Esophagus (tissue), 2 donors: ENCODE measurements around the gene RNF144A. TPM values are rescaled to one million over a fixed set of nuclear protein-coding genes. Genes with fewer than 3 reads are reported as not detected.

ENCODE experiments used
- H3K27ac ChIP-seq, 2 donors: one replicate each; pipeline ENCODE4 v1.5.1; 2013; ENCODE audit warnings: low read depth in 2 of 2, mild to moderate bottlenecking in 2 of 2, inconsistent platforms in 1 of 2, low read length in 1 of 2, moderate library complexity in 1 of 2
- H3K27me3 ChIP-seq, 2 donors: one replicate each; pipeline ENCODE4 v1.6.1; 2013; ENCODE audit warnings: low read length in 2 of 2, control low read depth in 1 of 2, mild to moderate bottlenecking in 1 of 2; ENCODE audit not compliant: insufficient read depth in 2 of 2, control insufficient read depth in 1 of 2
- H3K36me3 ChIP-seq, 2 donors: one replicate each; pipeline ENCODE4 v1.6.1; 2013; ENCODE audit warnings: low read length in 1 of 2; ENCODE audit not compliant: control insufficient read depth in 2 of 2, insufficient read depth in 2 of 2
- H3K4me1 ChIP-seq, 2 donors: one replicate each; pipeline ENCODE4 v1.6.1; 2013; ENCODE audit warnings: low read length in 1 of 2; ENCODE audit not compliant: control insufficient read depth in 2 of 2, insufficient read depth in 2 of 2
- H3K4me3 ChIP-seq, 2 donors: one replicate each; pipeline ENCODE4 v1.5.1; 2013; ENCODE audit warnings: low read length in 2 of 2, mild to moderate bottlenecking in 2 of 2, low read depth in 1 of 2, moderate library complexity in 1 of 2
- H3K9me3 ChIP-seq, 2 donors: one replicate each; pipeline ENCODE4 v1.6.1; 2013; ENCODE audit warnings: mild to moderate bottlenecking in 2 of 2, low read depth in 1 of 2, low read length in 1 of 2, moderate library complexity in 1 of 2; ENCODE audit not compliant: control insufficient read depth in 2 of 2, insufficient read depth in 1 of 2
- WGBS, 2 donors: extraction: QIAGEN DNeasy Blood & Tissue Kit; methylation state at CpG; one replicate each; pipeline ENCODE4 v1.1.7; 2013; 5-methylcytosine and 5-hydroxymethylcytosine counted together
- polyA plus RNA-seq, 2 donors: library from polyadenylated mRNA; stranded (reverse); fragments of 200-250 nt; gene quantifications; one replicate each; pipeline ENCODE4 v1.2.3, GENCODE V29; 2013
- donor health status: healthy with polysubstance abuse.
- donor health status: Bipolar disorder and iron deficiency.

Gene RNF144A
- polyA plus RNA-seq, 2 donors: 2.0 to 2.4 TPM

DNA sequence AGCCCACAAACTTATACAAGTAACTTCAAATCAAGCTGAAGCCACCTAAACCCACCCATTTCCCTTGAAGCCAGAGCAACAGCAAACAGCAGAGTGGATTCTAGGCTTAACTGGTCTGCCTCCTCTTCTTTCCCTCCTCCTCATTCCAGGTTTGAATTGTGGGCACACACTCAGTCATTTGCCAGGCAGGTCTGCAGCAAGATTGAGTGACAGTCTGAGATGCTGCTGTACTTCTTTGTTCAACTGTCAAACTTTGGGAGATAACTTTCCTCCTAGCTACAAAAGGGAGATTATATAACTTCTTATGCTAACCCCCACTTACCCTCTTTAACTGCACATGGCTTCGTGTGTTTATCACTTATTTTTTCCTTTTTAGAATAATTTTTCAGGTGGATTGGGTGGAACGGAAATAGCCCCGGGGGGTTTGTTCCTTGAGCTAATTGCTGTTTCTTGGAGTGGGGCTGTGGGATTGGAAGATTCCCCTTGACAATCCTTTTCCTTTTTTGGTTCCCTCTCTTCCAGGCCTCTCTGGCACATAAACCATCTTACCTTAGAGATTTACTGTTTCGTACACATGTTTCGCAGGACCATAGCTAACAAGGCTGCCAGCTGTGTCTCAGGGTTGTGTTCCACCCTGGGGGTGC, 55.0 kb downstream of the RNF144A start:
- Histone ChIP-seq H3K27me3 (no peaks in the 10 kb centered on the region), H3K36me3 (peaks cover 0 to 4% of the 10 kb centered on the region in 2 donors)
- WGBS, 2 donors: 96% methylated on average over 5 of the region's 5 CpGs

DNA sequence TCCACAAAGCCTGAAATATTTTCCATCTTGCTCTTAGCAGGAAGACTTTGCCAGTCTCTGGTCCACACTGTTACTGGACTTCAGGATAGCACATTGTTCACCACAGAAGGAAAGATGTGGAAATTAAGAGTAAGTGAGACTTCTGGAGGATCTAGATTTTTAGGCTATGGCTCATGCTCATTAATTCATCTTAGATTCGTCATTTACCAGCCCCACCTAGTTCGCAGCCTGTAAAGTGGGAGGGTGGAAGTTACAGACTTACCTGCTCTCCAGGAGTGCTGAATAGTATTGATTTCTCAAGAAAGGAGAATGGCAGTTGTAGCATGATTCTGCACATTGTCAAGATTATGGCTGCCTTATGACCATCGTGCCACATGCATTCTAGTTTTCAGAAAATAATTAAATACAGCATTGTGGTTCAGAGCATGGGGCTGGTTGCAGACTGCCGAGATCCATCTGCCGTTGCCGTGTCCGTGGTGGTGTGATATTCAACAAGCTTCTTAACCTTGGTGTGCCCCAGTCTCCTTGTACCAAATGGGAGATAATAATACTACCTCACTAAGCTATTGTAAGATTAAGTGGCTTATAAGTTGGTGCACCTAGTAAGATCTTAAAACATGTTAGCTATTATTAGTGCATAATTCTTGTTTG, 56.8 kb downstream of the RNF144A start:
- no peaks in the 10 kb centered on the region for H3K9me3 ChIP-seq
- H3K27ac ChIP-seq: no peak overlapping the region
- H3K4me3 ChIP-seq: no peak overlapping the region
- no peaks in the 10 kb centered on the region for H3K4me1 ChIP-seq
- H3K36me3 ChIP-seq: peaks cover 0 to 7% of the 10 kb centered on the region in 2 donors
- H3K27me3 ChIP-seq: no peaks in the 10 kb centered on the region
- WGBS, 2 donors: 69 to 77% methylated on average over 7 of the region's 7 CpGs

More for the DNA sequence above, 55.0 kb downstream of the RNF144A start:
- H3K4me1 ChIP-seq: no peaks in the 10 kb centered on the region
- no peak overlapping the region for H3K4me3 ChIP-seq
- H3K27ac ChIP-seq: no peak overlapping the region
- no peaks in the 10 kb centered on the region for H3K9me3 ChIP-seq

DNA sequence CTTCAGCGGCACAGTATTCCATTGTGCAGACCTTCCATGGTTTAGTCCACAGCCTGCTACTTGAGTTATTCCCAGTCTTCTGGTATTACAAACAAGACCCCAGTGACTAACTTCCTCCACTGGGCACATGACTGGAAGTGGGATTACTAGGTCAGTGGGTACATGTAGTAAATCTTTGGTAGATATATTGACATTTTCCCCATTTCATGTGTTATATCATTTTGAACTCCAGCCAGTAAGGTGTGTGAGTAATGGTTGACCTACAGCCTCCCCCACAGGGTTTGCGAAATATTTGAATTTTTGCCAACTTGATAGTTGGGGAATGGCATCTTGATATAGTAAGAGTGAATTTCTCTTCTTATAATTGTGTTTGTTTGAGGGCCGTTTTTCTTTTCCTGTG, 58.8 kb downstream of the RNF144A start:
- peaks cover 0 to 2% of the 10 kb centered on the region in 2 donors for H3K9me3 ChIP-seq
- no peak overlapping the region for H3K4me3 ChIP-seq
- H3K27me3 ChIP-seq: no peaks in the 10 kb centered on the region
- H3K27ac ChIP-seq: no peak overlapping the region
- WGBS, 2 donors: 74 to 77% methylated on average over 3 of the region's 3 CpGs
- no peaks in the 10 kb centered on the region for H3K4me1 ChIP-seq
- H3K36me3 ChIP-seq: peaks cover 0 to 4% of the 10 kb centered on the region in 2 donors

DNA sequence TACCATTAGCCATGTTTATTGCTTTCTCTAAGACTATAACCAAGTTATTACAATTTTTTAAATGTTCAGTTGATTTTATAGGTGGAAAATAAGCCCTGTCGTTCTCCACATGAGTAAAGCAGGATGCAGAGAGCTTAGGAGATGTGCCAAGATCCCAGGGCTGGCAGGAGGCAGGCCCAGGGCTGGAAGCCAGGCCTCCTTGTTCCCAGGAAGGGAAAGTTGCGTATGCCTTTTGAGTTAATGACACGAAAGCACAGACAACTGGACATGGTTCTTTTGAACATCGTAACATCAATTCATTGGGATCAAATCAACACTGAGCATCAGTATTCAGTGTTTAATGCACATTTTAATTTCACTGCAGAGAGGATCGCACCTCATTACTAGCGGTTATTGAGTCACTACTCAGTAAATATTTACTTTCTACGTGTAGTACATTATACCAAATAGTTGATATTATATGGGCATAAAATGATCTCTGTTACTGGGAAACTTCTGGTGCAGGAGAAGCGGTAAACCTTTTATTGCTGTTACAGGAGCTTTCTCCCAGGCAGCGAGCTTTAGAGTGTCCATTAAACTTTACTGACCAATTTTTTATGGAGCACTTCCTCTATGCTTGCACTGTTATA, 60.0 kb downstream of the RNF144A start:
- Histone ChIP-seq H3K36me3 (peaks cover 0 to 4% of the 10 kb centered on the region in 2 donors), H3K4me1 (no peaks in the 10 kb centered on the region), H3K9me3 (peaks cover 0 to 2% of the 10 kb centered on the region in 2 donors), H3K4me3 (no peak overlapping the region), H3K27me3 (no peaks in the 10 kb centered on the region), H3K27ac (no peak overlapping the region)
- 38 to 45% methylated on average over 9 of the region's 9 CpGs for whole genome bisulfite sequencing, 2 donors

DNA sequence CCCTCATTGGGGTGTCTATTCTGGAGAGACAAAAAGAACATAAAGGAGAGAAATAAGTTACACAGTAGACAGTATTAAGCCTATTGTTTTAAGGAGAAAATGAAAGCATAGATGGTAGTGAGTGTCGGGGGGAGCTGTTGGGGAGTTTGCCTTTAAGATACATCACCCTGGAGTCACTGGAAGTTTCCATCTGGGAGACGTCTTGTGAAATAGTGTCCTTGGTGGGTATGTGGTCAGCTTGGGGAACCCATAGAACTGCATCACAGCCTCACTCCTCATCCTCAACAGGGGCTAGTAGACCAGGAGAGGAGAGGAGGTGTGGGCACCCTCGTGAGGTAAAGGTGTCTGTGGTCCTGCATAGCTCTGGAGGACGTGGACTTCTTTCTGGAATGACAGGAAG, 60.6 kb downstream of the RNF144A start:
- H3K27me3 ChIP-seq: no peaks in the 10 kb centered on the region
- no peak overlapping the region for H3K27ac ChIP-seq
- H3K4me1 ChIP-seq: no peaks in the 10 kb centered on the region
- peaks cover 0 to 2% of the 10 kb centered on the region in 2 donors for H3K9me3 ChIP-seq
- 86 to 90% methylated on average over 4 of the region's 4 CpGs for WGBS, 2 donors
- peaks cover 0 to 4% of the 10 kb centered on the region in 2 donors for H3K36me3 ChIP-seq
- no peak overlapping the region for H3K4me3 ChIP-seq

DNA sequence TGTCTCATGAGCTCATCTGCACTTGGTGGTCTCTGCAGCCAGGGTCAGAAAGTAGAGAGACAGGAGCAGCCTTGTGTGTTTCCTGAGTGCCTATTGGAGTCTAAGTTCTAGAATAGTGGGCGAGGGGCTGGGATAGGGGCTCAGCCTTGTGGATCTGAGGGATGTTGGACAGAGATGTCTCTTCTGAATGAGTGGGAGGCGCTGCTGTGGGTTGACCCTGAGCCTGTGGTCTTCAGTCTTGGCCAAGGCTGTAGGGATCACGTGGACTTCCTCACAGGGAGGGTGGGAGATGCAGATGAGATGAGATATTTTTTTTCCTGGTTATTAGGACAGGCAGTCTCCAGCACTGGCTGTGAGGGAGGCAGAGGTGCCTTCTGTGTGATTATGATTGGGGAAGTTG, 61.8 kb downstream of the RNF144A start:
- no peak overlapping the region for H3K27ac ChIP-seq
- peaks cover 0 to 2% of the 10 kb centered on the region in 2 donors for H3K9me3 ChIP-seq
- H3K36me3 ChIP-seq: peaks cover 0 to 4% of the 10 kb centered on the region in 2 donors
- WGBS, 2 donors: 92 to 93% methylated on average over 3 of the region's 3 CpGs
- H3K4me3 ChIP-seq: no peak overlapping the region
- no peaks in the 10 kb centered on the region for H3K27me3 ChIP-seq
- H3K4me1 ChIP-seq: no peaks in the 10 kb centered on the region

DNA sequence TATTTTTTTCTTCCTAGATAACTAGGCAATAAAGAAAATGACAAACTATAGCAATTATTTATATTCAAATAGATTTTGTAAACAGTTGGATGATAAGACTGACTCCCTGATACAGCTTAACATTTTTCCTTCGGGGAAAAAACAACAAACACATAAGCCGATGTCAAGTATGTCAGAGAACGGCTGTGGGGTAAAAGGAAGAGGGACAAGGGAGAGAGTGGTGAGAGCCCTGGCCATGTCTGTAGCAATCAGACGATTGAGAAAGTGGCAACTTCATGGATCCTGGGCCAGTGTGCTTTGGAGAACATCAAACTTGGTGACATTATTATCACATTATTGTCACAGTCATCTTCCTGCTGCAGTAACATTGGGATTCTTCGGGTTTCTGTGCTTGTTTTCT, 65.2 kb downstream of the RNF144A start:
- Histone ChIP-seq H3K4me3 (no peak overlapping the region), H3K4me1 (peaks cover 0 to 2% of the 10 kb centered on the region in 2 donors), H3K9me3 (peaks cover 0 to 2% of the 10 kb centered on the region in 2 donors), H3K27me3 (no peaks in the 10 kb centered on the region), H3K27ac (no peak overlapping the region), H3K36me3 (peaks cover 0 to 4% of the 10 kb centered on the region in 2 donors)
- WGBS, 2 donors: 67 to 82% methylated on average over 5 of the region's 5 CpGs

DNA sequence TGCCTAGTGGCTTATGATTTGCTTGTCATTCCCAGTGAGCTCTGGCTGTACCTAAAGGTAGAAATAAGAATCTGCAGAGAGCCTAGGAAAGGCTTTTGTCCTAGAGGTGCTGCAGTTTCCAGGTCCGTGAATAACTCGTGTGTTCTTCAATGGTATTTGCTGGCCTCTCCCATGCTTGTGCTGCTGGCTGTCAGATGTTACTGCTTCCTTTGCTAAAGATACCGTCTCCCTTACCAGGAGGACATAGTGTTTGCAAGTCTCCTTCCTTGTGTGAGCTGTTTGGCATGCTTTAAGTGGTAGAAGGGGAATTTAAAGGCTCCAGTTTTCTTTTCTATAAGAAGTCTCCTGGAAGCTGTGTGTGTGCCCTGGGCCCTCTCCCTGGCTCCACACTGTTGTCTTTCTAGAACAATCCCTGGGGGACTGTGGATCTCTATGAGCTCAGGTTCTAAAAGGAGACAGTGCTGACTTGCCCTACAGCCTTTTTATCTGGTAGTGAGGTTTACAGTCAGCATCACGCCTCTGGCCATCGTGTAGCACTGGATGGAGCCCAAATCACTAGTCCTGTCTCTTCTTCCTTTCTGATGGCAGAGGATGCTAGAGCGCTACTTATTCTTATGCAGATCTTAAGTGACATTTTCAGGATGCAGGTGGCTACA, 65.8 kb downstream of the RNF144A start:
- WGBS, 2 donors: 70 to 74% methylated on average over 6 of the region's 6 CpGs
- Histone ChIP-seq H3K27ac (no peak overlapping the region), H3K36me3 (peaks cover 0 to 4% of the 10 kb centered on the region in 2 donors), H3K4me3 (no peak overlapping the region), H3K4me1 (peaks cover 0 to 2% of the 10 kb centered on the region in 2 donors), H3K9me3 (peaks cover 0 to 2% of the 10 kb centered on the region in 2 donors), H3K27me3 (no peaks in the 10 kb centered on the region)

DNA sequence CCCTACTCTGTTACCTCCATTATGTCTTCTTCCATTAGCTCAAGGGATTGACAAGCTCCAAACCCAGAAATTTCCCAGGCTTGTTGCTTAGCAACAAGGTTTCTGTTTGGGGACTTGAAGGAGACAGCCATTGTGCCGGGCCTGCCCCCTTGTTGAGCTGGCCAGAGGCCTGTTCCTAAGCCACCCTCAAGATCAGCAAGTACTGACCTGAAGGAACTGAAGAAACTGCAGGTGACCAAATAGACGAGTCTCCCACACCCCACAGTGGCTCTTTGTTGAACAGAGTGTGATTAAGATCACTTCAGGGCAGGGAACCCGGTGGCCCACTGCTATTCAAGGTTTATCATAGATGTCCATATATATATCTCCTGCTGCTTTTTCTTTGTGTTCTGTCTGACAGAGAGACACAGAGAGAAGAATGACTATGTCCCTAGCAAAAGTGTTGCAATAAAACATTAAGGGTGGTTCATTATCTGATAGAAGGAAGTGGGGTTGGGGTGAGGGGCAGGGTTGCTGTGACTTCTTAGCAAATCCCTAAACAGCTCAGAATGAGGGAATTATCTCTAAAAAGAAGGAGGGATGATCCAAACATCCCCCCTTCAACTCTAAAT, 69.2 kb downstream of the RNF144A start:
- 33 to 40% methylated on average over 3 of the region's 3 CpGs for WGBS, 2 donors
- Histone ChIP-seq H3K36me3 (no peaks in the 10 kb centered on the region), H3K4me3 (no peak overlapping the region), H3K27ac (no peak overlapping the region), H3K4me1 (peaks cover 0 to 2% of the 10 kb centered on the region in 2 donors), H3K27me3 (no peaks in the 10 kb centered on the region), H3K9me3 (no peaks in the 10 kb centered on the region)
